Measurements from ENCODE around the gene ZNF420. TPM values are rescaled to one million over a fixed set of nuclear protein-coding genes. Genes with fewer than 3 reads are reported as not detected.

Gene ZNF420
- total RNA-seq, 1 experiment from 2014 or later, result 9.8 TPM

DNA sequence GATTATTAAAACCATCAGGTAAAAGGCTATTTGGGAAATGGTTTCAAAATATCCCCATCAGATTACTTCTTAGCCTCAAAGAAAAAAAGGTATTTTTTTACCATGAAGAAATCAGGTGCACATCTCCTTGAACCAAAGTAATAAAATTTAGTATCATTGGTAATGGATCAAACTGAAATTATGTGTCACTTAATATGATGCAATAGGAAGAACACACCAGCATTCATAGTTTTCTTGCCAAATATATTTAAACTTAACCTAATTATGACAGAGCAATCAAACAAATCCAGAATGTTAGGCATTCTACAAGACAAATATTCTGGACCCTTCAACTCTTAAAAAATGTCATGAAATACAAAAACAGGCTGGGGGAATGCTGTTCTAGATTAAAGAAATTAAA is 4.1 kb upstream of the ZNF420 start:
- H2BK5ac ChIP-seq (ENCODE audit: insufficient read length, low read length), result no peak overlapping the region
- H2BK15ac ChIP-seq (ENCODE audit: low read depth, low read length), result no peak overlapping the region

More for the DNA sequence above, 4.1 kb upstream of the ZNF420 start:
- Histone ChIP-seq H3K79me1 (ENCODE audit: insufficient read depth, low read depth, low read length, poor library complexity, severe bottlenecking) (no peaks in the 10 kb centered on the region), H2BK12ac (ENCODE audit: insufficient read length, low read depth, low read length) (no peak overlapping the region), H4K5ac (ENCODE audit: insufficient read length, low read depth, low read length) (no peak overlapping the region), H2AFZ (ENCODE audit: low read length) (no peak overlapping the region), H2BK20ac (ENCODE audit: low read depth, low read length, poor library complexity, severe bottlenecking) (no peak overlapping the region), H4K91ac (ENCODE audit: insufficient read length, low read depth, low read length) (no peak overlapping the region), H3K79me2 (ENCODE audit: insufficient read depth, low read length) (peaks cover 4% of the 10 kb centered on the region; the same call in 1 of the 2 replicates), H2AK5ac (ENCODE audit: insufficient read length, low read length) (no peak overlapping the region), H3K14ac (ENCODE audit: insufficient read depth, low read length) (no peak overlapping the region), H3K4ac (ENCODE audit: low read depth, low read length) (no peak overlapping the region), H3K27me3 (ENCODE audit: insufficient read depth, low read length) (no peaks in the 10 kb centered on the region), H3K9ac (ENCODE audit: extremely low read depth, insufficient read length, low read length) (no peak overlapping the region), H2BK120ac (ENCODE audit: low read depth, low read length, poor library complexity, severe bottlenecking) (no peak overlapping the region), H4K20me1 (ENCODE audit: control insufficient read depth, insufficient read depth, insufficient read length) (no peaks in the 10 kb centered on the region), H3K23me2 (ENCODE audit: insufficient read length, low read depth, low read length, poor library complexity, severe bottlenecking) (peaks cover 5% of the 10 kb centered on the region), H3K23ac (ENCODE audit: insufficient read length, low read depth, low read length) (no peak overlapping the region), H3K18ac (ENCODE audit: insufficient read length, low read depth, low read length) (no peak overlapping the region), H3K4me2 (ENCODE audit: insufficient read depth, insufficient read length, low read length) (no peak overlapping the region), H3K56ac (ENCODE audit: insufficient read length, low read depth, low read length) (no peak overlapping the region), H3T11ph (ENCODE audit: low read length) (no peak overlapping the region), H3K4me1 (ENCODE audit: insufficient read depth, low read length) (no peaks in the 10 kb centered on the region), H3K27ac (ENCODE audit: insufficient read length, low read depth, low read length) (no peak overlapping the region), H3K9me3 (ENCODE audit: control insufficient read depth, low read depth, low read length) (peaks cover 14% of the 10 kb centered on the region), H4K8ac (replicated peaks; ENCODE audit: insufficient read length, low read depth, low read length) (no peak overlapping the region)
- peaks cover 0 to 8% (median 0%) of the 10 kb centered on the region in 3 experiments; a peak in 4 of 7 replicates for H3K36me3 Mint-ChIP-seq (ENCODE audit: insufficient read depth in 1 of 3, low read depth in 3 of 3)
- H3K9me3 Mint-ChIP-seq, result peaks cover 52 to 61% of the 10 kb centered on the region in 2 experiments
- H3K4me1 Mint-ChIP-seq, result peaks cover 10 to 14% of the 10 kb centered on the region in 2 experiments
- no peaks in the 10 kb centered on the region; the same call in 1 of the 2 replicates for H3K27me3 Mint-ChIP-seq (ENCODE audit: low read depth)
- DNase-seq, result no peak
- no peak overlapping the region for H3K27ac Mint-ChIP-seq
- TF ChIP-seq, protein P1, sequence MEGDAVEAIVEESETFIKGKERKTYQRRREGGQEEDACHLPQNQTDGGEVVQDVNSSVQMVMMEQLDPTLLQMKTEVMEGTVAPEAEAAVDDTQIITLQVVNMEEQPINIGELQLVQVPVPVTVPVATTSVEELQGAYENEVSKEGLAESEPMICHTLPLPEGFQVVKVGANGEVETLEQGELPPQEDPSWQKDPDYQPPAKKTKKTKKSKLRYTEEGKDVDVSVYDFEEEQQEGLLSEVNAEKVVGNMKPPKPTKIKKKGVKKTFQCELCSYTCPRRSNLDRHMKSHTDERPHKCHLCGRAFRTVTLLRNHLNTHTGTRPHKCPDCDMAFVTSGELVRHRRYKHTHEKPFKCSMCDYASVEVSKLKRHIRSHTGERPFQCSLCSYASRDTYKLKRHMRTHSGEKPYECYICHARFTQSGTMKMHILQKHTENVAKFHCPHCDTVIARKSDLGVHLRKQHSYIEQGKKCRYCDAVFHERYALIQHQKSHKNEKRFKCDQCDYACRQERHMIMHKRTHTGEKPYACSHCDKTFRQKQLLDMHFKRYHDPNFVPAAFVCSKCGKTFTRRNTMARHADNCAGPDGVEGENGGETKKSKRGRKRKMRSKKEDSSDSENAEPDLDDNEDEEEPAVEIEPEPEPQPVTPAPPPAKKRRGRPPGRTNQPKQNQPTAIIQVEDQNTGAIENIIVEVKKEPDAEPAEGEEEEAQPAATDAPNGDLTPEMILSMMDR (conservative IDR thresholded peaks at IDR 0.05), result no peak
- no peak overlapping the region for H3K4me3 Mint-ChIP-seq
